ENCODE results near the gene DDX19B. TPM values are rescaled to one million over a fixed set of nuclear protein-coding genes. Genes with fewer than 3 reads are reported as not detected.
"Not testable (repeated sequence)": the region's sequence is repeated elsewhere in the genome, so short reads cannot be mapped to it uniquely, and the experiment has no call there.

DDX19B gene
- total RNA-seq, 1 donor from 2014 or later: 25.7 TPM

GRCh38 chr16:70364399-70364798, 65.4 kb downstream of the DDX19B start:
- Mint-ChIP-seq H3K27me3 (ENCODE audit: low read depth, unreplicated experiment) (no peaks in the 10 kb centered on the region), H3K4me1 (ENCODE audit: low read depth, unreplicated experiment) (no peaks in the 10 kb centered on the region), H3K36me3 (ENCODE audit: low read depth, unreplicated experiment) (peaks cover 11% of the 10 kb centered on the region), H3K9me3 (ENCODE audit: unreplicated experiment) (no peaks in the 10 kb centered on the region), H3K4me3 (ENCODE audit: unreplicated experiment) (no peak overlapping the region), H3K27ac (ENCODE audit: unreplicated experiment) (no peak overlapping the region)
- peaks cover 48% of the 10 kb centered on the region for H3K36me3 ChIP-seq (ENCODE audit: insufficient read depth, low read length)
- no peak overlapping the region for H2AFZ ChIP-seq (ENCODE audit: low read depth, low read length)
- no peaks in the 10 kb centered on the region for H3K4me1 ChIP-seq (ENCODE audit: insufficient read depth, low read length)
- H3K9ac ChIP-seq (ENCODE audit: low read length): no peak overlapping the region
- no peaks in the 10 kb centered on the region for H4K20me1 ChIP-seq (ENCODE audit: insufficient read depth, low read length)
- TF ChIP-seq CTCF (IDR thresholded peaks at IDR 0.05; ENCODE audit: insufficient read depth, low read depth, low read length) (no peak), EZH2 (IDR thresholded peaks at IDR 0.05; ENCODE audit: insufficient read depth, low read length) (no peak)
- H3K4me3 ChIP-seq (ENCODE audit: insufficient read depth, low read depth, low read length): no peak overlapping the region
- no peaks in the 10 kb centered on the region for H3K79me2 ChIP-seq (ENCODE audit: insufficient read depth, low read length)
- no peak overlapping the region for H3K27ac ChIP-seq (ENCODE audit: low read depth, low read length)
- no peaks in the 10 kb centered on the region for H3K9me3 ChIP-seq (ENCODE audit: insufficient read depth, low read depth, low read length)
- no peak for FAIRE-seq
- no peaks in the 10 kb centered on the region for H3K27me3 ChIP-seq (ENCODE audit: insufficient read depth, low read length)
- DNase-seq (ENCODE audit: low read depth): no peak
- no peak overlapping the region for H3K4me2 ChIP-seq (ENCODE audit: low read length)

DNA sequence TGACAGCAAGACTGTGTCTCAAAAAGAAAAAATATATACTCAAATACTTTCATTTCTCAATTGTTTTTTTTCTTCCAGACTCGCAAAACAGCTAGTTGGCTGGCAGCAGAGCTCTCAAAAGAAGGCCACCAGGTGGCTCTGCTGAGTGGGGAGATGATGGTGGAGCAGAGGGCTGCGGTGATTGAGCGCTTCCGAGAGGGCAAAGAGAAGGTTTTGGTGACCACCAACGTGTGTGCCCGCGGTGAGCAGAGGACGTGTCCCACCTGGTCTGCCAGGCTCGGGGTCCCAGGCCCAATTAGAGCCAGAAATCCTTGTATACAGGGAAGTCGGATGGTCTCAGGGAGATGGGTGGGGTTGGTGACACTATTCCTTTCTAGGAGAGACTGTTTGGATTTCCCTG, 71.2 kb downstream of the DDX19B start:
- peak; percentile 13 for FAIRE-seq
- peaks cover 22% of the 10 kb centered on the region for H3K36me3 Mint-ChIP-seq (ENCODE audit: low read depth, unreplicated experiment)
- not testable (repeated sequence) for H3K27ac Mint-ChIP-seq (ENCODE audit: unreplicated experiment)

GRCh38 chr16:70370924-70371323, 71.9 kb downstream of the DDX19B start:
- Histone ChIP-seq H3K27me3 (ENCODE audit: insufficient read depth, low read length) (no peaks in the 10 kb centered on the region), H2AFZ (ENCODE audit: low read depth, low read length) (no peak overlapping the region)
- H3K36me3 Mint-ChIP-seq (ENCODE audit: low read depth, unreplicated experiment): peaks cover 20% of the 10 kb centered on the region

More for the DNA sequence above, 71.2 kb downstream of the DDX19B start:
- not testable (repeated sequence) for H3K4me1 Mint-ChIP-seq (ENCODE audit: low read depth, unreplicated experiment); H3K27ac ChIP-seq (ENCODE audit: low read depth, low read length); H3K79me2 ChIP-seq (ENCODE audit: insufficient read depth, low read length); H3K9ac ChIP-seq (ENCODE audit: low read length); H3K27me3 ChIP-seq (ENCODE audit: insufficient read depth, low read length); H4K20me1 ChIP-seq (ENCODE audit: insufficient read depth, low read length); H2AFZ ChIP-seq (ENCODE audit: low read depth, low read length); DNase-seq (ENCODE audit: low read depth); H3K27me3 Mint-ChIP-seq (ENCODE audit: low read depth, unreplicated experiment); H3K4me3 Mint-ChIP-seq (ENCODE audit: unreplicated experiment); H3K4me2 ChIP-seq (ENCODE audit: low read length); H3K9me3 ChIP-seq (ENCODE audit: insufficient read depth, low read depth, low read length); H3K9me3 Mint-ChIP-seq (ENCODE audit: unreplicated experiment); H3K4me1 ChIP-seq (ENCODE audit: insufficient read depth, low read length); H3K4me3 ChIP-seq (ENCODE audit: insufficient read depth, low read depth, low read length)
- peak; percentile 46 for TF ChIP-seq CTCF (IDR thresholded peaks at IDR 0.05; ENCODE audit: insufficient read depth, low read depth, low read length)
- H3K36me3 ChIP-seq (ENCODE audit: insufficient read depth, low read length): peaks cover 25% of the 10 kb centered on the region

More at GRCh38 chr16:70370924-70371323, 71.9 kb downstream of the DDX19B start:
- no peak for DNase-seq (ENCODE audit: low read depth)
- Histone ChIP-seq H3K4me3 (ENCODE audit: insufficient read depth, low read depth, low read length) (no peak overlapping the region), H3K4me1 (ENCODE audit: insufficient read depth, low read length) (no peaks in the 10 kb centered on the region), H3K79me2 (ENCODE audit: insufficient read depth, low read length) (no peaks in the 10 kb centered on the region), H4K20me1 (ENCODE audit: insufficient read depth, low read length) (peaks cover 8% of the 10 kb centered on the region), H3K9ac (ENCODE audit: low read length) (no peak overlapping the region), H3K9me3 (ENCODE audit: insufficient read depth, low read depth, low read length) (no peaks in the 10 kb centered on the region), H3K36me3 (ENCODE audit: insufficient read depth, low read length) (peaks cover 19% of the 10 kb centered on the region), H3K4me2 (ENCODE audit: low read length) (no peak overlapping the region), H3K27ac (ENCODE audit: low read depth, low read length) (no peak overlapping the region)
- Mint-ChIP-seq H3K4me3 (ENCODE audit: unreplicated experiment) (no peak overlapping the region), H3K27me3 (ENCODE audit: low read depth, unreplicated experiment) (no peaks in the 10 kb centered on the region), H3K4me1 (ENCODE audit: low read depth, unreplicated experiment) (no peaks in the 10 kb centered on the region), H3K27ac (ENCODE audit: unreplicated experiment) (no peak overlapping the region), H3K9me3 (ENCODE audit: unreplicated experiment) (no peaks in the 10 kb centered on the region)
- no peak for FAIRE-seq
- TF ChIP-seq EZH2 (IDR thresholded peaks at IDR 0.05; ENCODE audit: insufficient read depth, low read length): no peak
- TF ChIP-seq CTCF (IDR thresholded peaks at IDR 0.05; ENCODE audit: insufficient read depth, low read depth, low read length): no peak

Data from astrocyte (in vitro differentiated cells and primary cell).